PC-3 (cell line): ENCODE data around the gene DYRK3.

ENCODE experiments used
- EZH2 ChIP-seq: fragments of 300-600 bp; sonication (generic); IDR thresholded peaks from one replicate; pipeline ENCODE4 v1.6.1; 2017; ENCODE audit warnings: antibody characterized with exemption, mild to moderate bottlenecking, low read length; ENCODE audit not compliant: unreplicated experiment
- EZH2phosphoT487 ChIP-seq: fragments of 300-600 bp; sonication (generic); IDR thresholded peaks from 2 replicates; pipeline ENCODE4 v1.6.1; 2018; ENCODE audit warnings: mild to moderate bottlenecking, antibody characterized with exemption, low read length, borderline replicate concordance
- TF ChIP-seq, protein P1 (sequence below): fragments of 300-600 bp; sonication (generic); conservative IDR thresholded peaks from 2 replicates; pipeline ENCODE4 v1.5.1; 2017; ENCODE audit warnings: antibody characterized with exemption, low read depth, mild to moderate bottlenecking, low read length

GRCh38 chr1:206668874-206669410 lies 33.6 kb downstream of the DYRK3 start:
- TF ChIP-seq, protein P1, sequence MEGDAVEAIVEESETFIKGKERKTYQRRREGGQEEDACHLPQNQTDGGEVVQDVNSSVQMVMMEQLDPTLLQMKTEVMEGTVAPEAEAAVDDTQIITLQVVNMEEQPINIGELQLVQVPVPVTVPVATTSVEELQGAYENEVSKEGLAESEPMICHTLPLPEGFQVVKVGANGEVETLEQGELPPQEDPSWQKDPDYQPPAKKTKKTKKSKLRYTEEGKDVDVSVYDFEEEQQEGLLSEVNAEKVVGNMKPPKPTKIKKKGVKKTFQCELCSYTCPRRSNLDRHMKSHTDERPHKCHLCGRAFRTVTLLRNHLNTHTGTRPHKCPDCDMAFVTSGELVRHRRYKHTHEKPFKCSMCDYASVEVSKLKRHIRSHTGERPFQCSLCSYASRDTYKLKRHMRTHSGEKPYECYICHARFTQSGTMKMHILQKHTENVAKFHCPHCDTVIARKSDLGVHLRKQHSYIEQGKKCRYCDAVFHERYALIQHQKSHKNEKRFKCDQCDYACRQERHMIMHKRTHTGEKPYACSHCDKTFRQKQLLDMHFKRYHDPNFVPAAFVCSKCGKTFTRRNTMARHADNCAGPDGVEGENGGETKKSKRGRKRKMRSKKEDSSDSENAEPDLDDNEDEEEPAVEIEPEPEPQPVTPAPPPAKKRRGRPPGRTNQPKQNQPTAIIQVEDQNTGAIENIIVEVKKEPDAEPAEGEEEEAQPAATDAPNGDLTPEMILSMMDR = no peak
- no peak for TF ChIP-seq EZH2
- no peak for TF ChIP-seq EZH2phosphoT487
